Measurements from ENCODE around the gene PPP2R5A. TPM values are rescaled to one million over a fixed set of nuclear protein-coding genes. Genes with fewer than 3 reads are reported as not detected.
A peak's percentile ranks its signal among the peaks of the same experiment; 100 is the strongest.

Gene PPP2R5A
- total and polyA plus RNA-seq, 2 of the 13 experiments (the other 11 are each of a cell fraction or from before 2014, with no cell fraction given), result 22.0 to 31.4 TPM

DNA sequence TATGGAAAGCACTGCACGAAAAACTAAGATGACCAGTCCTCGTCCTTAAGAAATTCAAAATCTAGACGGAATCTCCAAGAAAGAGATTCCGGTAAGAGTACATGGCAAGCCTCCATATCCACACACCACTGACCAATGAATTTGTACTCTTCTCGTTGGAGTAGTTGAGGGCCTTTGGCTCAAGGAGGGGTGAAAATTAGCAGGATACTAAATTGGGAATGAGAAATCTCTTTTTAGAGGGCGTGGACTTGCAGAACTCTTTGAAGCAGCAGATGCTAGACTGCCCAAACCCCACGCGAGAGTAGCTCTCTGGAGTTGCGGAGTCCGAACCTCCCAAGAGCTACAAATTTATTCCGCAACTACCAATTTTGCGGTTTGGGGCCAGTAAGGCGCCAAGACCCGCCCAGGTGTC, 872 bp upstream of the PPP2R5A start (continued):
- TF ChIP-seq ZNF382 (CRISPR knock-in tag; IDR thresholded peaks at IDR 0.05; ENCODE audit: borderline replicate concordance) (no peak), PLSCR1 (CRISPR knock-in tag; IDR thresholded peaks at IDR 0.05; ENCODE audit: borderline replicate concordance) (no peak), NR0B2 (CRISPR knock-in tag; IDR thresholded peaks at IDR 0.05) (no peak), MBNL3 (CRISPR knock-in tag; conservative IDR thresholded peaks at IDR 0.05) (no peak), U2AF2 (IDR thresholded peaks at IDR 0.05; ENCODE audit: low read depth, low read length) (no peak), HBP1 (CRISPR knock-in tag; IDR thresholded peaks at IDR 0.05; ENCODE audit: low read depth) (no peak), ZNF558 (CRISPR knock-in tag; IDR thresholded peaks at IDR 0.05; ENCODE audit: borderline replicate concordance) (no peak), KMT2B (CRISPR knock-in tag; IDR thresholded peaks at IDR 0.05) (no peak), YEATS2 (CRISPR knock-in tag; IDR thresholded peaks at IDR 0.05; ENCODE audit: borderline replicate concordance) (no peak), ZNF101 (CRISPR knock-in tag; IDR thresholded peaks at IDR 0.05; ENCODE audit: borderline replicate concordance, low read depth) (0 out of 2 replicates have a peak, but pooled peaks have one; percentile 68), NKX3-1 (CRISPR knock-in tag; IDR thresholded peaks at IDR 0.05) (no peak), ZSCAN30 (CRISPR knock-in tag; IDR thresholded peaks at IDR 0.05) (0 out of 2 replicates have a peak, but pooled peaks have one; percentile 44), HOXA9 (CRISPR knock-in tag; IDR thresholded peaks at IDR 0.05; ENCODE audit: borderline replicate concordance) (no peak), BRD4 (CRISPR knock-in tag; IDR thresholded peaks at IDR 0.05) (0 out of 2 replicates have a peak, but pooled peaks have one; percentile 43), MIER3 (CRISPR knock-in tag; IDR thresholded peaks at IDR 0.05; ENCODE audit: borderline replicate concordance) (no peak), NR1H2 (CRISPR knock-in tag; IDR thresholded peaks at IDR 0.05; ENCODE audit: borderline replicate concordance, low read depth) (no peak), RFXANK (CRISPR knock-in tag; IDR thresholded peaks at IDR 0.05) (no peak), ZMAT3 (CRISPR knock-in tag; conservative IDR thresholded peaks at IDR 0.05) (peak; percentile 87), ZNF367 (CRISPR knock-in tag; IDR thresholded peaks at IDR 0.05; ENCODE audit: borderline replicate concordance) (no peak), ARID4A (CRISPR knock-in tag; IDR thresholded peaks at IDR 0.05; ENCODE audit: borderline replicate concordance) (no peak), RNF219 (CRISPR knock-in tag; IDR thresholded peaks at IDR 0.05) (0 out of 2 replicates have a peak, but pooled peaks have one; percentile 28), IKZF1 (IDR thresholded peaks at IDR 0.05) (no peak)

Data from HepG2 (cell line).